OCI-LY1 (cell line): ENCODE measurements around the gene POGLUT3.

Source experiments
- H2AFZ ChIP-seq: fragments of 200-600 bp; sonication (generic), shearing (Covaris generic); 2 replicates; pipeline ENCODE4 v1.6.0; 2014; ENCODE audit warnings: antibody characterized with exemption, mild to moderate bottlenecking, low read length
- H3F3A ChIP-seq: fragments of 200-600 bp; sonication (generic), shearing (Covaris generic); 2 replicates; pipeline ENCODE4 v1.6.0; 2014; ENCODE audit warnings: mild to moderate bottlenecking, antibody characterized with exemption, low read length, moderate library complexity; ENCODE audit not compliant: insufficient read depth
- H3K27ac ChIP-seq: fragments of 200-600 bp; sonication (generic); 2 replicates; pipeline ENCODE4 v1.5.1; 2014; ENCODE audit warnings: low read length, mixed run types, mild to moderate bottlenecking, low read depth; ENCODE audit not compliant: poor library complexity, severe bottlenecking
- H3K27me3 ChIP-seq: fragments of 200-600 bp; sonication (generic); 2 replicates; pipeline ENCODE4 v1.6.0; 2014; ENCODE audit warnings: antibody characterized with exemption, mild to moderate bottlenecking, low read length, moderate library complexity; ENCODE audit not compliant: insufficient read depth
- H3K36me3 ChIP-seq: fragments of 200-600 bp; sonication (generic); 2 replicates; pipeline ENCODE4 v1.6.1; 2014; ENCODE audit warnings: mild to moderate bottlenecking, antibody characterized with exemption, low read length, moderate library complexity, mixed read lengths; ENCODE audit not compliant: insufficient read depth
- H3K4me1 ChIP-seq: fragments of 200-600 bp; sonication (generic); 2 replicates; pipeline ENCODE4 v1.5.1; 2014; ENCODE audit warnings: mild to moderate bottlenecking, low read length, moderate library complexity; ENCODE audit not compliant: insufficient read depth, severe bottlenecking
- H3K4me2 ChIP-seq: fragments of 200-600 bp; sonication (generic), shearing (Covaris generic); 2 replicates; pipeline ENCODE4 v1.6.1; 2014; ENCODE audit warnings: low read length
- H3K4me3 ChIP-seq: fragments of 200-600 bp; sonication (generic); 2 replicates; pipeline ENCODE4 v1.5.1; 2014; ENCODE audit warnings: low read length, low read depth, mild to moderate bottlenecking, mixed read lengths; ENCODE audit not compliant: poor library complexity, severe bottlenecking
- H3K79me2 ChIP-seq: fragments of 200-600 bp; shearing (Covaris generic); 2 replicates; pipeline ENCODE4 v1.6.1; 2016; ENCODE audit warnings: mixed run types, low read length, mixed read lengths; ENCODE audit not compliant: insufficient read depth
- H3K9ac ChIP-seq: fragments of 200-600 bp; sonication (generic), shearing (Covaris generic); 2 replicates; pipeline ENCODE4 v1.6.1; 2014; ENCODE audit warnings: mild to moderate bottlenecking, low read length, mixed read lengths
- H3K9me2 ChIP-seq: fragments of 200-600 bp; sonication (generic), shearing (Covaris generic); 2 replicates; pipeline ENCODE4 v1.6.1; 2014; ENCODE audit warnings: low read depth, mild to moderate bottlenecking, low read length, mixed read lengths
- H3K9me3 ChIP-seq: fragments of 200-600 bp; shearing (Covaris generic); 2 replicates; pipeline ENCODE4 v1.6.1; 2014; ENCODE audit warnings: low read length, mixed read lengths
- H4K20me1 ChIP-seq: fragments of 200-600 bp; sonication (generic), shearing (Covaris generic); 2 replicates; pipeline ENCODE4 v1.6.0; 2016; ENCODE audit warnings: mild to moderate bottlenecking, low read length; ENCODE audit not compliant: insufficient read depth
- CTCF ChIP-seq: fragments of 200-600 bp; sonication (generic), shearing (Covaris generic); IDR thresholded peaks from 2 replicates; pipeline ENCODE4 v1.5.1; 2017; ENCODE audit warnings: mild to moderate bottlenecking, antibody characterized with exemption, low read length, moderate library complexity, mixed read lengths
- EZH2 ChIP-seq: fragments of 200-600 bp; sonication (generic), shearing (Covaris generic); IDR thresholded peaks from 2 replicates; pipeline ENCODE4 v1.8.0; 2017; ENCODE audit warnings: borderline replicate concordance, mixed run types, mild to moderate bottlenecking, antibody characterized with exemption, low read length, moderate library complexity, mixed read lengths

POGLUT3 gene

DNA sequence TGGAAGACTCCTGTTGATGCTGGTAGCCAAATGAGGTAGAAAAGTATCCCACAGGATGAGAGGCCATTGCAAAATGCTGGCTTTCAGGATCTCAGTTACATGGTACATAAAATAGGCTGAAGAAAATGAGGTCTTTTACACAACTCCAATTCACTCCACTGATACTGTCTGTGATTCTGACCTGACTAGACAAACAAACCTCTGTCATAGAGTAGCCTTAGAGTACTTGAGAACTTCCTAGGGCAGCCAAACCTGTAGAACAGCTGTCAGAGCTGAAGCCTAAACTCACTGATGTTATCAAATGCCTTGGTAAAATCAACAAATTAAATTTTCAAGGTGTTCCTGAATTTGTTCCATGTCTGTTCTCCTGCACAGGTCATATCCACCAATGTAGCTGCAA, 26.2 kb upstream of the POGLUT3 start:
- H3K4me2 ChIP-seq = no peak overlapping the region
- H3K4me3 ChIP-seq = no peak overlapping the region
- H3K27ac ChIP-seq = no peak overlapping the region
- no peaks in the 10 kb centered on the region for H3K4me1 ChIP-seq
- H3F3A ChIP-seq = no peaks in the 10 kb centered on the region
- TF ChIP-seq EZH2 (no peak), CTCF (no peak)
- H3K79me2 ChIP-seq = no peaks in the 10 kb centered on the region
- H4K20me1 ChIP-seq = no peaks in the 10 kb centered on the region
- no peaks in the 10 kb centered on the region for H3K9me3 ChIP-seq
- no peaks in the 10 kb centered on the region for H3K36me3 ChIP-seq
- no peaks in the 10 kb centered on the region for H3K9me2 ChIP-seq
- H3K9ac ChIP-seq = no peak overlapping the region
- no peaks in the 10 kb centered on the region for H3K27me3 ChIP-seq
- H2AFZ ChIP-seq = no peak overlapping the region

DNA sequence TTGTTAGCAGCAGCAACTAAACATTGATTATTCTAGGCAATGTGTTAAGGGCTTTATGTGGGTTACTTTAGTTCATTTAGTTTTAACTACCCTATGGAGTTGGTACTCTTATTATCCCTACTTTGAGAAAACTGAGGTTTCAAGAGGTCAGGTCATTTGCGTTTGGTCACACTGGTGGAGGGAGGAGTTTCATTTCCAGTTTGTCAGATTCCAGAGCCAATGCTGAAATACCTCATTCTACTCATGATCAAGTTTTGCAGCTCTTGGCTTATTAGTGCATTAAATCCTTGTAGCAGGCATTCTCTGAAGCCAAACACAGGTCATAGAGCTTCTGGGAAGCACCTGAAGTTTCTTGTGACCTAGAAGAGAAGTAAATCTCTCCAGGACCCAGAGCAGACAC, 24.1 kb upstream of the POGLUT3 start:
- Histone ChIP-seq H3K9me2 (no peaks in the 10 kb centered on the region), H2AFZ (no peak overlapping the region), H3K9ac (no peak overlapping the region), H3K4me2 (no peak overlapping the region), H3K36me3 (no peaks in the 10 kb centered on the region), H3K27me3 (no peaks in the 10 kb centered on the region), H3K4me3 (no peak overlapping the region), H3K9me3 (no peaks in the 10 kb centered on the region), H3K27ac (no peak overlapping the region), H3K4me1 (no peaks in the 10 kb centered on the region), H3F3A (no peaks in the 10 kb centered on the region), H3K79me2 (no peaks in the 10 kb centered on the region), H4K20me1 (no peaks in the 10 kb centered on the region)
- TF ChIP-seq EZH2 (no peak), CTCF (no peak)

DNA sequence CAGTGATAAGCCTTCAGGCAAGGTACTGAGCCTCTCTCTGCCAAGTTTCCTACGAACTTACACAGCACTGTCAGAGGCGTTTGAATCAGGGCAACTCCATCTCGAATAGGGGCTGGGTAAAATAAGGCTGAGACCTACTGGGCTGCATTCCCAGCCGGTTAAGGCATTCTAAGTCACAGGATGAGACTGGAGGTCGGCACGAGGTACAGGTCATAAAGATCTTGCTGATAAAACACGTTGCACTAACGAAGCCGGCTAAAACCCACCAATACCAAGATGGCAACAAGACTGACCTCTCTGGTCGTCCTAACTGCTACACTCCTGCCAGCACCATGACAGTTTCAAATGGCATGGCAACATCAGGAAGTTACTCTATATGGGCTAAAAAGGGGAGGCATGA, 20.4 kb upstream of the POGLUT3 start:
- H3K36me3 ChIP-seq = no peaks in the 10 kb centered on the region
- H3K27me3 ChIP-seq = no peaks in the 10 kb centered on the region
- no peak overlapping the region for H3K4me2 ChIP-seq
- no peak overlapping the region for H3K4me3 ChIP-seq
- no peaks in the 10 kb centered on the region for H3F3A ChIP-seq
- TF ChIP-seq EZH2 (no peak), CTCF (no peak)
- H3K9me2 ChIP-seq = no peaks in the 10 kb centered on the region
- no peaks in the 10 kb centered on the region for H4K20me1 ChIP-seq
- no peaks in the 10 kb centered on the region for H3K79me2 ChIP-seq
- H3K4me1 ChIP-seq = no peaks in the 10 kb centered on the region
- no peak overlapping the region for H3K9ac ChIP-seq
- no peaks in the 10 kb centered on the region for H3K9me3 ChIP-seq
- H2AFZ ChIP-seq = no peak overlapping the region
- H3K27ac ChIP-seq = no peak overlapping the region
